Adipose tissue (tissue), 3 donors: ENCODE measurements around the gene ZNF688. TPM values are rescaled to one million over a fixed set of nuclear protein-coding genes. Genes with fewer than 3 reads are reported as not detected.
"Not testable (repeated sequence)": the region's sequence is repeated elsewhere in the genome, so short reads cannot be mapped to it uniquely, and the experiment has no call there.

Experiments used
- H3K27ac ChIP-seq: one replicate; pipeline ENCODE4 v1.5.1; 2013; ENCODE audit warnings: low read depth, low read length
- WGBS, 3 donors: extraction: QIAGEN DNeasy Blood & Tissue Kit; methylation state at CpG; one replicate each; pipeline ENCODE4 v1.1.7; 2013; 5-methylcytosine and 5-hydroxymethylcytosine counted together
- polyA plus RNA-seq, 3 donors: library from polyadenylated mRNA; stranded (reverse); fragments of 200-250 nt; gene quantifications; one replicate each; pipeline ENCODE4 v1.2.3, GENCODE V29; 2013
- donor health status: healthy with polysubstance abuse.
- donor health status: Bipolar disorder and iron deficiency.
- donor health status: healthy.

The ZNF688 gene
- polyA plus RNA-seq, 3 donors = 8.7 to 21.9 (median 9.7) TPM

GRCh38 chr16:30561089-30561816, 10.3 kb downstream of the ZNF688 start:
- WGBS, 3 donors = 9 to 23% (median 13%) methylated on average over 45 to 46 of the region's 46 CpGs
- H3K27ac ChIP-seq = no peak overlapping the region

GRCh38 chr16:30559690-30560089, 11.8 kb downstream of the ZNF688 start:
- 88 to 94% (median 88%) methylated on average over 6 of the region's 6 CpGs for WGBS, 3 donors
- H3K27ac ChIP-seq = no peak overlapping the region

GRCh38 chr16:30558789-30559377, 12.6 kb downstream of the ZNF688 start:
- no peak overlapping the region for H3K27ac ChIP-seq
- WGBS, 3 donors = 81 to 85% (median 85%) methylated on average over 21 of the region's 21 CpGs

- H3K27ac ChIP-seq = peak within 1 kb of the TSS; percentile 65
- WGBS, 3 donors = 0 to 1% (median 0%) methylated on average over 74 of the region's 74 CpGs
Measured at GRCh38 chr16:30557957-30558788, 13.3 kb downstream of the ZNF688 start, which contains the start of gene ZNF764. TSS of gene ZNF764 (minus strand) at chr16:30558374. CDS start at chr16:30558182, 192 bp downstream.

- peak overlapping the region; percentile 65 for H3K27ac ChIP-seq
- 0 to 1% (median 1%) methylated on average over 17 of the region's 17 CpGs for WGBS, 3 donors
Measured at GRCh38 chr16:30557707-30557956, 13.9 kb downstream of the ZNF688 start.

GRCh38 chr16:30556125-30556473, 15.4 kb downstream of the ZNF688 start:
- no peak overlapping the region for H3K27ac ChIP-seq
- WGBS, 3 donors = 59 to 78% (median 72%) methylated on average over 10 of the region's 10 CpGs

- no peak overlapping the region for H3K27ac ChIP-seq
- 91 to 96% (median 94%) methylated on average over 68 to 69 of the region's 69 CpGs for WGBS, 3 donors
Measured at GRCh38 chr16:30555315-30556124, 16.0 kb downstream of the ZNF688 start.

GRCh38 chr16:30554557-30555314, 16.8 kb downstream of the ZNF688 start:
- WGBS, 3 donors = 91 to 95% (median 92%) methylated on average over 18 of the region's 18 CpGs
- H3K27ac ChIP-seq = no peak overlapping the region

GRCh38 chr16:30553393-30553899, 18.1 kb downstream of the ZNF688 start:
- 73 to 91% (median 91%) methylated on average over 2 of the region's 2 CpGs for WGBS, 3 donors

GRCh38 chr16:30552956-30553355, 18.6 kb downstream of the ZNF688 start:
- 82 to 93% (median 89%) methylated on average over 4 of the region's 4 CpGs for WGBS, 3 donors
- no peak overlapping the region for H3K27ac ChIP-seq

More at GRCh38 chr16:30553393-30553899, 18.1 kb downstream of the ZNF688 start:
- H3K27ac ChIP-seq = no peak overlapping the region

GRCh38 chr16:30551781-30552180, 19.7 kb downstream of the ZNF688 start:
- H3K27ac ChIP-seq = no peak overlapping the region

GRCh38 chr16:30548416-30549253, 22.9 kb downstream of the ZNF688 start:
- WGBS, 3 donors = 66 to 83% (median 71%) methylated on average over 8 of the region's 8 CpGs
- no peak overlapping the region for H3K27ac ChIP-seq

More at GRCh38 chr16:30551781-30552180, 19.7 kb downstream of the ZNF688 start:
- WGBS, 3 donors = 53 to 65% (median 59%) methylated on average over 3 of the region's 3 CpGs

- WGBS, 3 donors = 55 to 83% (median 62%) methylated on average over 8 of the region's 8 CpGs
- no peak overlapping the region for H3K27ac ChIP-seq
Measured at GRCh38 chr16:30546115-30546514, 25.4 kb downstream of the ZNF688 start.

- WGBS, 3 donors = 80 to 84% (median 84%) methylated on average over 5 of the region's 5 CpGs
- H3K27ac ChIP-seq = no peak overlapping the region
Measured at GRCh38 chr16:30543067-30543466, 28.4 kb downstream of the ZNF688 start.

- 27 to 67% (median 58%) methylated on average over 10 of the region's 10 CpGs for WGBS, 3 donors
- H3K27ac ChIP-seq = no peak overlapping the region
Measured at GRCh38 chr16:30541502-30542329, 29.8 kb downstream of the ZNF688 start.

GRCh38 chr16:30540916-30541464, 30.5 kb downstream of the ZNF688 start:
- H3K27ac ChIP-seq = not testable (repeated sequence)
- 45 to 75% (median 71%) methylated on average over 9 of the region's 9 CpGs for WGBS, 3 donors
